NCI-H69 (cell line): Measurements from ENCODE around the gene DNASE2.

Experiments
- DNase-seq: peaks from one replicate; lab custom pipeline; 2025; lab: John Stamatoyannopoulos, UW

The DNASE2 gene

GRCh38 chr19:12886651-12886968 lies 5.4 kb upstream of the DNASE2 start:
- no peak for DNase-seq

DNA sequence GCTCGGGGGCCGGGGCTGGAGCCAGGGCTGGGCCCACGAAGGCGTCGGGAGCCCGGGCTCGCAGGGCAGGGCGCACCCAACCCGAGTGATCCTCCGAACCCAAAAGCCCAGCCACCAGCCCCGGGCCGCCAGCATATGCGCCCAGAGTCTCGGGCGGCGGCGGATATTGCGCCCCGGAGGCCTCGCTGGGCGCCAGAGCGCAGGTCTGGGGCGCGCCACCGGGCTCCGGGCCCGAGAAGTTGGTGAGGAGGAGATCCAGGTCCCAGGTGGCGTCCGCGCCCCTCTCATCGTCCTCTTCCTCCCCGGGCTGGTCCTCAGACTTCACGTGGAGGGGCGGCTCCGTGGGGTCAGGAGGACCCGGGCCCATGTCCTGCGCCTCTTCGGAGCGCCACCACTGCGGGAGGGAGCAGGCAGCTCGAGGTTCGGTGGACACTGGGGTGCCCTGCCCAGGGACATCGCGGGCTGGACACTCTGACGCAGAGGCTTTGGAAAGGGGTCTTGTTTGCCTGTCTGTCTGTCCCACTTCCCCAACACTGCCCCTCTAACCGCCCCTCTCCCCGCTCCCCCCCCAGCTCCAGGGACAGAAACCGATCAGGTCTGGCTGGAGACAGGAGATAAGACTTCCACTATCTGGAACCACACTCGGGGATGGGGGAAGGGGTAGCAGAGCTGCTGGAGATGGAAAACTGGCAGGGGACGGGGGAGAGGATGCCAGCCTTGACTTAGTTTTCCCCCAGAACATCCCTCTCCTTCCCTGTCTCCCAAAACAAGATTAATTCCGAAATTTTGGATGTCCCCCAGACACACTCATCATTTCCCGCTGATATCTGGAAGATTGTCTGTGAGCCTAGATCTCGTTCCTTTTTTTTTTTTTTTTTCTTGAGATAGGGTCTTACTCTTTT lies 4.8 kb upstream of the DNASE2 start:
- DNase-seq = peak; percentile 78

- peak; percentile 99 for DNase-seq
These were observed 3.9 kb upstream of the DNASE2 start for GRCh38 chr19:12884926-12885748.

DNA sequence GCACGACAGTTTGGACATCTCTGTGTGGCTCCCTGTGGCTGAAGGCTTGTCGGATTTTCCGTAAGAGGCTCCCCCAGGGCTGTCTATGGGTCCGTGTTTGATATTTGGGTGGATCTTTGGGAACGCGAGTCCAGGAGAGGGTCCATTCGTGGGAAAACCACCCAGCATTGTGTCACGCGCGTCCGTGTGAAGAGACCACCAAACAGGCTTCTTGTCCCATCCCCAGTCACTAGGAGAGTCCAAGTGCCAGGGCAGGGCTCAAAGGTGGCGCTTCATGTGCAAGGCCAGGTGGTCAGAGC lies 3.3 kb upstream of the DNASE2 start:
- no peak for DNase-seq

DNA sequence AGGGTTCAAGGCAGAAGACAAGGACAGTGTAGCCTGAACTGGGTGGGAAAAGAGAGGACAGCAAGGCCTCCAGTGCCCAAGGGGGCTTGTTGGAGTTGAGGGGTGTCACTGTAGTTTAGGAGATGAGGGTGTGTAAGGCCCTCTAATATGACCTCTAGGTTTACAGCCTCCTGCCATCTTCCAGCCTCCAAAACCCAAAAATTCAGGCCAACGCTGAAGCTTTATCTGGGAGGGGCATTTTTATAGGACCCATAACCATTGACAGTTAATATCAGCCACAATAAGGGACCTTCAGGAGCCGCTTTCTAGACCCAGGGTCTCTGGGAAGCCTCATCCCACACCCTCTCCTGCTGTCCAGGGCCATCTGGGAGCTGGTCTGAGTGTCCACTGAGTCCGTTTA lies 3.0 kb upstream of the DNASE2 start:
- DNase-seq = no peak

DNA sequence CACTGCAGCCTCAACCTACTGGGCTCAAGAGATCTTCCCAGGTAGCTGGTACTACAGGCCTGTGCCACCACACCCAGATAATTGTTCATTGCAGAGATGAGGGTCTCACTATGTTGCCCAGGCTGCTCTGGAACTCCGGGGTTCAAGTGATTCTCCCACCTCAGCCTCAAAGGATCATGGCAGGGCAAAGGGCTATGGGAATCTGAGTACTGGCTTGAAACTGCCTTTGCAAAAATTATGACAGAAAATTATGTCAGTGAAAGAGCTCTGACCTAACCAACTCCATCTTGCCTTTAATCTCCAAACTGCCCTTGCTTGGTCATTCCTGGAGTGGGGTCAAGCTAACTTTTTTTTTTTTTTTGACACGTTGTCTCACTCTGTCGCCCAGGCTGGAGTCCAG lies 1.3 kb upstream of the DNASE2 start:
- no peak for DNase-seq

GRCh38 chr19:12880551-12881171 lies 588 bp downstream of the DNASE2 start:
- DNase-seq = peak; percentile 76

DNA sequence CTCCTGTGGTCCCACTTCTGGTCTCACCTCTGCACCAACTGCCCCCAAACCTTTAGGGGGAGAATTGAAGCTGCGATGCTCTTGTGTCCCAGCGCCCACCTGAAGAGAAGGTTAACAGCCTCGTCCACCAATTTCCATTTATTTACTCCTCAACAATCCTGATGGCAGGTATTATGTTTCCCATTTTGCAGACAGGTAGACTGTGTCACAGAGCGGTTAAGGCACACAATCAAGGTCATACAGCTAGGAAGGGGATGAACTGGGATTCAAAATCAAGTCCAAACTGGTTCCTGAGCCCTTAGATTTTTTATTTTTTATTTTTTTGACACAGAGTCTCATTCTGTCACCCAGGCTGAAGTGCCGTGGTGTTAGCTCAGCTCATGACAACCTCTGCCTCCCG lies 6.2 kb downstream of the DNASE2 start:
- no peak for DNase-seq

DNA sequence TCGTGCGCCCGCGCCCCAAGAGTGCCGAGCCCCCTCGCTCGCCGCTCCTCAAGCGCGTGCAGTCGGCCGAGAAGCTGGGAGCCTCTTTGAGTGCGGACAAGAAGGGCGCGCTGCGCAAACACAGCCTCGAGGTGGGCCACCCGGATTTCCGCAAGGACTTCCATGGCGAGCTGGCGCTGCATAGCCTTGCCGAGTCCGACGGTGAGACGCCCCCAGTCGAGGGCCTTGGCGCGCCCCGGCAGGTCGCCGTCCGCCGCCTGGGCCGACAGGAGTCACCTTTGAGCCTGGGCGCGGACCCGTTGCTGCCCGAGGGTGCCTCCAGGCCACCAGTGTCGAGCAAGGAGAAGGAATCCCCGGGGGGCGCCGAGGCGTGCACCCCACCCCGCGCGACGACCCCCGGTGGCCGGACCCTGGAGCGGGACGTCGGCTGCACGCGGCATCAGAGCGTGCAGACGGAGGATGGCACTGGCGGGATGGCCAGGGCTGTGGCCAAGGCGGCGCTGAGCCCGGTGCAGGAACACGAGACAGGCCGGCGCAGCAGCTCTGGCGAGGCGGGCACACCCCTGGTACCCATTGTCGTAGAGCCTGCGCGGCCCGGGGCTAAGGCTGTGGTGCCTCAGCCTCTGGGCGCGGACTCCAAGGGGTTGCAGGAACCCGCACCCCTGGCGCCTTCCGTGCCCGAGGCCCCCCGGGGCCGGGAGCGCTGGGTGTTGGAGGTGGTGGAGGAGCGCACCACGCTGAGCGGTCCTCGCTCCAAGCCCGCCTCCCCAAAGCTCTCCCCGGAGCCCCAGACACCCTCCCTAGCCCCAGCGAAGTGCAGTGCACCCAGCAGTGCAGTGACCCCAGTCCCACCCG lies 7.1 kb downstream of the DNASE2 start:
- no peak for DNase-seq

DNA sequence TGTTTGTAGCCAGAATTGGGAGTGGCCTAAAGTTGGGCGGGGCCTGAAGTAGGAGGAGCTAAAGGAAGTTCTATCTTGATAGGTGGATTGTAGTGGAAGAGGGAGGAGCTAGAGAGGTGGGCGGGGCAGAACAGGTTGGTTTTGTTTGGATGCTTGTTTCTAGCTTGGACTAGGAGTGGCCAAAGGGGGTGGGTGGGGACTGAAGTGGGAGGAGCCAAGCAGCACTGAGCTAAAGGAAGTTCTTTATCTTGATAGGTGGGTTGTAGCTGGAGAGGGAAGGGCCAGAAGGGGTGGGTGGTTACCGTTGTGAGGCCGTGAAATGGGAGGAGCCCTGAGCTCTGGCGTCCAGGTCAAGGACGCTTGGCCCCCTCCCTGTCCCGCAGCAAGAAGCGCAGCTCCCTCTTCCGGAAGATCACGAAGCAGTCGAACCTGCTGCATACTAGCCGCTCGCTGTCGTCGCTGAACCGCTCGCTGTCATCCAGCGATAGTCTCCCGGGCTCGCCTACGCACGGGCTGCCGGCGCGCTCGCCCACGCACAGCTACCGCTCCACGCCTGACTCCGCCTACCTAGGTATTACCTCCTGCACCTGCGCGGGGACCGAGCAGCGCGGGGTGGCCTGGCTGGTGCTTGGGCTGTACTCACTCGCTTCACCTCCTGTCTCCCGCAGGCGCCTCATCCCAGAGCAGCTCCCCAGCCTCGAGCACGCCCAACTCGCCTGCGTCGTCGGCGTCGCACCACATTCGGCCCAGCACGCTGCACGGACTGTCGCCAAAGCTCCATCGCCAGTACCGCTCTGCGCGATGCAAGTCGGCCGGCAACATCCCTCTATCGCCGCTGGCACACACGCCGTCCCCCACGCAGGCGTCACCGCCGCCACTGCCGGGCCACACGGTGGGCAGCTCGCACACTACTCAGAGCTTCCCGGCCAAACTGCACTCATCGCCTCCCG lies 8.0 kb downstream of the DNASE2 start:
- peak; percentile 19 for DNase-seq

- no peak for DNase-seq
These were observed 9.0 kb downstream of the DNASE2 start for GRCh38 chr19:12872255-12872654.

DNA sequence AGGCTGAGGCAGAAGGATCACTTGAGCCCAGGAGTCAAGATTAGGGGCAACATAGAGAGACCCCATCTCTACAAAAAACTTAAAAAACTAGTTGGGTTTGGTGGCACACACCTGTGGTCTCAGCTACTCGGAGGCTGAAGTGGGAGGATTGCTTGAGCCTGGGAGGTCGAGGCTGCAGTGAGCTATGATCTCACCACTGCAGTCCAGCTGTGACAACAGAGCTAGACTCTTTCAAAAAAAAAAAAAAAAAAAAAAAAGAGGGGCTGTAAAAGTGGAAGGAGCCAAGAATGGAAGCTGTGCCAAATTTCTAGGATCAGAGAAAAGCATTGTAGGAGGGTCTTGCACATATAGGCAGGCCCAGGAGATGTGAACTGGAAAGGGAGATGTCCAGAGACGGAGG lies 9.6 kb downstream of the DNASE2 start:
- DNase-seq = no peak

GRCh38 chr19:12868540-12869112 lies 12.6 kb downstream of the DNASE2 start:
- DNase-seq = peak; percentile 40

- no peak for DNase-seq
These were observed 13.8 kb downstream of the DNASE2 start for GRCh38 chr19:12867120-12868099.

- no peak for DNase-seq
These were observed 14.7 kb downstream of the DNASE2 start for GRCh38 chr19:12866416-12867119.

- DNase-seq = no peak
These were observed 15.4 kb downstream of the DNASE2 start for GRCh38 chr19:12865746-12866415.

- DNase-seq = no peak
These were observed 16.2 kb downstream of the DNASE2 start for GRCh38 chr19:12864721-12865715.
